Vagina (tissue), 2 donors: ENCODE measurements around the gene WNK2. TPM values are rescaled to one million over a fixed set of nuclear protein-coding genes. Genes with fewer than 3 reads are reported as not detected.
A peak's percentile ranks its signal among the peaks of the same experiment; 100 is the strongest.

Experiments used
- DNase-seq, 2 donors: peaks; one replicate each; pipeline ENCODE4 v3.0.0-alpha.2; 2017; ENCODE audit errors: extremely low spot score in 2 of 2
- H3K27ac ChIP-seq: fragments of 200-600 bp; sonication (generic); one replicate; pipeline ENCODE4 v1.5.1; 2019
- H3K27me3 ChIP-seq: fragments of 200-600 bp; sonication (generic); one replicate; pipeline ENCODE4 v1.5.1; 2019
- H3K36me3 ChIP-seq, 2 donors: fragments of 200-600 bp; sonication (generic); one replicate each; pipeline ENCODE4 v1.5.1; 2017 to 2019
- H3K4me1 ChIP-seq: fragments of 200-600 bp; sonication (generic); one replicate; pipeline ENCODE4 v1.5.1; 2019
- H3K4me3 ChIP-seq, 2 donors: fragments of 200-600 bp; sonication (generic); 1 replicate in 1 of 2; 2 replicates in 1 of 2; pipeline ENCODE4 v1.5.1; 2016 to 2019
- H3K9me3 ChIP-seq: fragments of 200-600 bp; sonication (generic); one replicate; pipeline ENCODE4 v1.5.1; 2019
- POLR2A ChIP-seq, 2 donors: fragments of 450-650 bp; IDR thresholded peaks; one replicate each; pipeline ENCODE4 v1.6.1; 2017; ENCODE audit warnings: antibody characterized with exemption in 2 of 2, mild to moderate bottlenecking in 2 of 2, moderate library complexity in 2 of 2
- POLR2AphosphoS5 ChIP-seq, 2 donors: sonication (generic); formaldehyde crosslinking; IDR thresholded peaks; one replicate each; pipeline ENCODE4 v1.9.0; 2017; ENCODE audit warnings: antibody characterized with exemption in 2 of 2, mild to moderate bottlenecking in 2 of 2, low read depth in 1 of 2; ENCODE audit not compliant: insufficient read depth in 1 of 2
- intact Hi-C: fragments of 100-400 bp; cut with DNase I; formaldehyde crosslinking; loops from one replicate; pipeline ENCODE4 v1.15.1; 2023
- total RNA-seq: library from RNA; depleted of rRNA; stranded (reverse); fragments of >200 nt; gene quantifications from one replicate; pipeline ENCODE4 v1.2.3, GENCODE V29; 2016
- TF ChIP-seq, protein P1 (sequence below), 3 experiments: fragments of 450-650 bp in 2 of 3; fragments of 200-600 bp in 1 of 3; sonication (generic) in 1 of 3; IDR thresholded peaks; one replicate each; pipeline ENCODE4 v1.5.1; 2017 to 2019; ENCODE audit warnings: antibody characterized with exemption in 3 of 3, mild to moderate bottlenecking in 2 of 3, moderate library complexity in 2 of 3

The WNK2 gene
- total RNA-seq, 1 donor from 2014 or later, result 24.8 TPM

- Histone ChIP-seq H3K36me3 (no peaks in the 10 kb centered on the region), H3K4me1 (peaks cover 34% of the 10 kb centered on the region), H3K27me3 (no peaks in the 10 kb centered on the region), H3K27ac (no peak overlapping the region), H3K9me3 (no peaks in the 10 kb centered on the region), H3K4me3 (no peak overlapping the region)
- no peak for TF ChIP-seq POLR2A (IDR thresholded peaks at IDR 0.05)
- TF ChIP-seq POLR2AphosphoS5 (IDR thresholded peaks at IDR 0.05; ENCODE audit: insufficient read depth in 1 of 2, low read depth in 1 of 2), result no peak
- TF ChIP-seq, protein P1, sequence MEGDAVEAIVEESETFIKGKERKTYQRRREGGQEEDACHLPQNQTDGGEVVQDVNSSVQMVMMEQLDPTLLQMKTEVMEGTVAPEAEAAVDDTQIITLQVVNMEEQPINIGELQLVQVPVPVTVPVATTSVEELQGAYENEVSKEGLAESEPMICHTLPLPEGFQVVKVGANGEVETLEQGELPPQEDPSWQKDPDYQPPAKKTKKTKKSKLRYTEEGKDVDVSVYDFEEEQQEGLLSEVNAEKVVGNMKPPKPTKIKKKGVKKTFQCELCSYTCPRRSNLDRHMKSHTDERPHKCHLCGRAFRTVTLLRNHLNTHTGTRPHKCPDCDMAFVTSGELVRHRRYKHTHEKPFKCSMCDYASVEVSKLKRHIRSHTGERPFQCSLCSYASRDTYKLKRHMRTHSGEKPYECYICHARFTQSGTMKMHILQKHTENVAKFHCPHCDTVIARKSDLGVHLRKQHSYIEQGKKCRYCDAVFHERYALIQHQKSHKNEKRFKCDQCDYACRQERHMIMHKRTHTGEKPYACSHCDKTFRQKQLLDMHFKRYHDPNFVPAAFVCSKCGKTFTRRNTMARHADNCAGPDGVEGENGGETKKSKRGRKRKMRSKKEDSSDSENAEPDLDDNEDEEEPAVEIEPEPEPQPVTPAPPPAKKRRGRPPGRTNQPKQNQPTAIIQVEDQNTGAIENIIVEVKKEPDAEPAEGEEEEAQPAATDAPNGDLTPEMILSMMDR (IDR thresholded peaks at IDR 0.05), result no peak
- DNase-seq, result no peak
- intact Hi-C loops, result no loop called here
Observed at GRCh38 chr9:93203026-93203717, 19.2 kb downstream of the WNK2 start.

GRCh38 chr9:93203718-93204469, 20.0 kb downstream of the WNK2 start:
- H3K4me1 ChIP-seq, result peaks cover 37% of the 10 kb centered on the region
- no peaks in the 10 kb centered on the region for H3K27me3 ChIP-seq
- TF ChIP-seq POLR2A (IDR thresholded peaks at IDR 0.05), result no peak
- DNase-seq, result no peak
- no peaks in the 10 kb centered on the region for H3K9me3 ChIP-seq
- intact Hi-C loops, result no loop called here
- no peak overlapping the region for H3K27ac ChIP-seq
- H3K36me3 ChIP-seq, result no peaks in the 10 kb centered on the region
- H3K4me3 ChIP-seq, result no peak overlapping the region

DNA sequence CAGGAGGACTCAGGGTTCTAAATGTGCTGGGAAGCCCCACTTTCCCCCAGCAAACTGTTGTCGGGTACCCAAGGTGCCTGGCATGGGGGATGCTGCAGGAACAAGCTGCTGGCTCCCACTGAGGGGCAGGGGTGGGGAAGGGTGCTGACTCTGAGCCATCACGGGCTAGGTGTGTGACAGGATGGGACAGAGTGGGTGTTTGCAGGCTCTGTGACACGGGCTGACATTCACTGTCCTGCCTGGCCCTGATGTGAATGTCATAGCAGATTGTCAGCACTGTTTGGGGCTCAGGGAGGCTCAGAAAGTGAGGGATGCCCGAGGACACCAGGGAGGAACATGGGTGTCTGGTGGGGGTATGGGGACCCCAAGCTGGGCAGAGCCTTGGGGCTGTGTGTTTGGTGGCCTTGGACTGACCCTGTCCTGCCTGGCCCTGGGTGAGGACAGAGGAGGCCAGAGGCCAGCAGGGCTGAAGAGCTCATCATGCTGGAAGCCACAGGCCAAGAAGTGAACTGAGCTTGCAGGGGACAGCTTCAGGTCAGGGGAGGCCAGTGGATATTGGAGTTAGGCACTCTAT, 20.6 kb downstream of the WNK2 start:
- no peaks in the 10 kb centered on the region for H3K27me3 ChIP-seq
- no peak overlapping the region for H3K4me3 ChIP-seq
- intact Hi-C loops, result no loop called here
- H3K4me1 ChIP-seq, result peaks cover 37% of the 10 kb centered on the region
- TF ChIP-seq POLR2AphosphoS5 (IDR thresholded peaks at IDR 0.05; ENCODE audit: insufficient read depth in 1 of 2, low read depth in 1 of 2), result no peak
- TF ChIP-seq, protein P1 (IDR thresholded peaks at IDR 0.05), result no peak
- TF ChIP-seq POLR2A (IDR thresholded peaks at IDR 0.05), result no peak
- no peak overlapping the region for H3K27ac ChIP-seq
- H3K9me3 ChIP-seq, result no peaks in the 10 kb centered on the region
- DNase-seq, result no peak
- no peaks in the 10 kb centered on the region for H3K36me3 ChIP-seq

DNA sequence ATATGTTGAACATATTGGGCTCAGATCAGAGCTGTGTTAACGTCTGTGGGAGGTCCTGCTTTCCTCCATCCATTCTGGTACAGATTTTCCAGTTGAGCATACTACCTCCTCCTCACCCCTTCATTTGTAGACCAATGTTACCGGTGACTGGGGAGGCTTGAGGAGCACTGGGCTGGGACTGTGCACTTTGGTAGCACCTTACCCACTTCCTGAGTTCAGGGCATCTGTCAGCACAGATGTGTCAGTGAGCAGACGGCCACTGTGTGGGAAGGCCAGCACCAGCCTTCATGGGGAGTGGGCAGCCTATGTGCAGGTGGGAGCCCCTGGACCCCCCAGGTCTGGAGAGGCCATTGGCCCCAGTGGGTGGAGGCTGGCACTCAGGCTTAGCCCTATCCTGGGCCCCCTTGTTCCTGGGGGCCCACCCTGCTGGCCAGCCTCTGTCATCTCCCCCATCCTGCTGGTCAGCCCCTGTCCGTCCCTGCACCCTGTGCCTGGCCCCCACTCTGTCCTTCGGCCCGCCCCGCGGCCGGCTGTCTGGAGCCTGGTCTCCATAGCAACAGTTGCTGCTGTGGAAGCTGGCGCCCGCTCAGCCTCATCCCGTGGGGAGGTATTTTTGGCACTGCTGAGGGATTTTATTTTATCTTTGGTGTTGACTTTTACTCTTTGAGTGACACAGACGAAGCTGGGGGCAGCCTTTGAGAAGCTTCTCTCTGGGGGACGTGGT, 21.3 kb downstream of the WNK2 start:
- Histone ChIP-seq H3K36me3 (no peaks in the 10 kb centered on the region), H3K9me3 (no peaks in the 10 kb centered on the region), H3K4me1 (peaks cover 37% of the 10 kb centered on the region), H3K27ac (no peak overlapping the region), H3K4me3 (no peak overlapping the region), H3K27me3 (no peaks in the 10 kb centered on the region)
- DNase-seq, result no peak
- intact Hi-C loops, result no loop called here
- no peak for TF ChIP-seq POLR2A (IDR thresholded peaks at IDR 0.05)
- TF ChIP-seq POLR2AphosphoS5 (IDR thresholded peaks at IDR 0.05; ENCODE audit: insufficient read depth in 1 of 2, low read depth in 1 of 2), result no peak
- TF ChIP-seq, protein P1 (IDR thresholded peaks at IDR 0.05), result no peak

DNA sequence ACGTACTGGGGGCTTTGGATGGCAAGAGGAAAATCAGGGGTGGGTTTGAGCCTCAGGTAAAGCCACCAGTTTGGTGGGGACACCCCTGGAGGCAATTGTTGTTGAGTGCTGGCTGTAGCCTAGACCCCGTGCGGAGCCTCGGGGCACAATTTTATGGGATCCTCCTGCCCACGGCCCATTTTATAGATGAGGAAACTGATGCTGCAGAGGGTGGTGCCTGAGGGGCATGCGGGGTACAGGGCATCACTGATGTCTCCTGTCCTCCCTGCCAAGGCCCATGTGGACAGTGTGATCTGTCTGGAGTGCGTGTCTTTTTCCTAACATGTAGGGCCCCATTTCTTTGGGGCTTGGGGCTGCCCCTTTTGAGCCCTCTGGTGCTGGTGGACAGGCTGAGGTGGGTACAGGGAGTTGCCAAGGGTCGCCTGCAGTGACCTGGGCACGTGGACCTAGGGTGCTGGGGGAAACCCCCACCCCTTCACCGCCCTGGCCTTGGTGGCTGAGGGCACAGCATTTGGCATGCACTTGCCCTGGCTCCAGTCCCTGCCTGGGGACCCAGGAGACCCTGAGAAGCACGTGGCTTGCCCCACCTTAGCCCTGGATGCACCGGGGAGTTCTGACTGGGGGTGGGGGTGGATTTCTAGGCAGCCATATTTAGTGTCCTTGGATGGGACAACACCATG, 22.1 kb downstream of the WNK2 start:
- intact Hi-C loops, result no loop called here
- Histone ChIP-seq H3K27me3 (no peaks in the 10 kb centered on the region), H3K36me3 (no peaks in the 10 kb centered on the region), H3K27ac (peak overlapping the region; percentile 59), H3K9me3 (no peaks in the 10 kb centered on the region), H3K4me3 (no peak overlapping the region), H3K4me1 (peaks cover 37% of the 10 kb centered on the region)
- no peak for TF ChIP-seq POLR2A (IDR thresholded peaks at IDR 0.05)
- no peak for TF ChIP-seq POLR2AphosphoS5 (IDR thresholded peaks at IDR 0.05; ENCODE audit: insufficient read depth in 1 of 2, low read depth in 1 of 2)
- TF ChIP-seq, protein P1 (IDR thresholded peaks at IDR 0.05), result no peak
- no peak for DNase-seq
